ENCODE results near the gene SNX22. TPM values are rescaled to one million over a fixed set of nuclear protein-coding genes. Genes with fewer than 3 reads are reported as not detected.

SNX22 gene
- total and polyA plus RNA-seq, 9 of the 15 experiments (the other 6 are each of a cell fraction or from before 2014, with no cell fraction given): 0.91 to 3.0 (median 2.0) TPM

DNA sequence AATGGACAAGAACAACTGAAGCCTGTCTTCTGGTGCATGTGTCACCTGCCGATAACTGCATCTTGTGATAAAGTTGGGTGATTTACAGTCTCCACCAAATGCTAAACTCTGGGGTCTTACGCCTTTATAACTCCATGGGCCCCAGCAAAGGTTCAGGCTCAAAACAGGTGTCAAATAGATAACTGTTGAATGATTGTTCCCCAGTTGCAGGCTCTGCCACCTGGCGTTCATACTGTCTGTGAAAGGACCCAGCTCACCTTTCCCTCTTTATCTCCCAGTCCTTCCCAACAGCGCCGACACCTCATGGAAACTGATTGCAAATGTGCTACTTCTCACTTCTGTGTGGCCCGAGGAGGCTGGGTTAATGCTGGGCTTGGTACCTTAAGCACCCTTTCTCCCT, 8.3 kb upstream of the SNX22 start:
- ChIA-PET POLR2A (interaction anchor here (6.1 kb wide), 1 partner anchor 10 kb away, joined by 34 read pairs; no protein-coding TSS in a partner anchor), CTCF (ENCODE audit: low intra/inter-chr PET ratio) (no interaction called here)
- WGBS (ENCODE audit: insufficient coverage, low coverage, missing lambda C conversion rate): 15% methylated on average over 6 of the region's 6 CpGs
- ATAC-seq (peak; percentile 6; the same call in 2 of the 3 replicates), DNase-seq (ENCODE audit: extremely low read depth in 1 of 4, low spot score in 3 of 4) (peak in 1 of 4 experiments; percentile 63), FAIRE-seq (no peak)
- H4K20me1 ChIP-seq (replicated peaks; ENCODE audit: control insufficient read depth, insufficient read depth, low read length): peaks cover 18% of the 10 kb centered on the region; the same call in 1 of the 2 replicates
- peaks cover 36 to 59% of the 10 kb centered on the region in 2 experiments for H3K4me1 ChIP-seq (replicated peaks in 1 of 2; ENCODE audit: control insufficient read depth in 2 of 2, insufficient read depth in 2 of 2, low read length in 2 of 2)
- H3K4me3 ChIP-seq: no peak overlapping the region
- H3K79me2 ChIP-seq (ENCODE audit: control insufficient read depth, insufficient read depth, low read length): no peaks in the 10 kb centered on the region
- in situ Hi-C loops (cut with MboI): no loop called here
- no peak overlapping the region; the same call in 1 of the 2 replicates for H3K4me2 ChIP-seq (ENCODE audit: insufficient read depth, low read length)
- H3K9me3 ChIP-seq (replicated peaks; ENCODE audit: control insufficient read depth, insufficient read depth, low read depth, low read length): no peaks in the 10 kb centered on the region
- no peak overlapping the region; the same call in 2 of the 3 replicates for H3K27ac ChIP-seq (ENCODE audit: extremely low read depth, low read depth, low read length)
- intact Hi-C loops (cut with micrococcal nuclease): no loop called here
- H3K9me1 ChIP-seq (ENCODE audit: control insufficient read depth, insufficient read depth, low read length): no peaks in the 10 kb centered on the region
- H3K27me3 ChIP-seq (ENCODE audit: control insufficient read depth in 2 of 2, insufficient read depth in 2 of 2, low read length in 2 of 2): no peaks in the 10 kb centered on the region
- H3K9ac ChIP-seq (ENCODE audit: insufficient read depth in 1 of 2, low read depth in 2 of 2, low read length in 2 of 2): peak overlapping the region in 1 of 2 experiments; percentile 70; a peak in 1 of 4 replicates
- peaks cover 38% of the 10 kb centered on the region for H3K36me3 ChIP-seq (ENCODE audit: control insufficient read depth, insufficient read depth, low read length)
- H2AFZ ChIP-seq (ENCODE audit: low read depth, low read length): no peak overlapping the region
- BruUV-seq (replicated peaks): no TSS peak
- TF ChIP-seq NELFE (IDR thresholded peaks at IDR 0.05; ENCODE audit: insufficient read depth, insufficient read length): no peak
- TF ChIP-seq NRF1 (conservative IDR thresholded peaks at IDR 0.05 in 1 of 2, IDR thresholded peaks at IDR 0.05 in 1 of 2): no peak
- no peak for TF ChIP-seq TARDBP (IDR thresholded peaks at IDR 0.05)
- TF ChIP-seq ARID1B (IDR thresholded peaks at IDR 0.05): peak; percentile 53; the same call in 1 of the 2 replicates
- no peak for TF ChIP-seq KLF16 (IDR thresholded peaks at IDR 0.05)
- TF ChIP-seq TEAD4 (IDR thresholded peaks at IDR 0.05; ENCODE audit: low read length): peak; percentile 61
- TF ChIP-seq TEAD4 (CRISPR knock-in tag; IDR thresholded peaks at IDR 0.05; ENCODE audit: borderline replicate concordance): no peak
- peak; percentile 73 for TF ChIP-seq CBFA2T2 (conservative IDR thresholded peaks at IDR 0.05)
- no peak for TF ChIP-seq ZNF133 (CRISPR knock-in tag; IDR thresholded peaks at IDR 0.05)
- peak; percentile 68 for TF ChIP-seq MEIS2 (IDR thresholded peaks at IDR 0.05; ENCODE audit: partially characterized antibody)
- 0 out of 2 replicates have a peak, but pooled peaks have one; percentile 9 for TF ChIP-seq STAT5A (IDR thresholded peaks at IDR 0.05; ENCODE audit: borderline replicate concordance, low read length)
- TF ChIP-seq, protein P1, sequence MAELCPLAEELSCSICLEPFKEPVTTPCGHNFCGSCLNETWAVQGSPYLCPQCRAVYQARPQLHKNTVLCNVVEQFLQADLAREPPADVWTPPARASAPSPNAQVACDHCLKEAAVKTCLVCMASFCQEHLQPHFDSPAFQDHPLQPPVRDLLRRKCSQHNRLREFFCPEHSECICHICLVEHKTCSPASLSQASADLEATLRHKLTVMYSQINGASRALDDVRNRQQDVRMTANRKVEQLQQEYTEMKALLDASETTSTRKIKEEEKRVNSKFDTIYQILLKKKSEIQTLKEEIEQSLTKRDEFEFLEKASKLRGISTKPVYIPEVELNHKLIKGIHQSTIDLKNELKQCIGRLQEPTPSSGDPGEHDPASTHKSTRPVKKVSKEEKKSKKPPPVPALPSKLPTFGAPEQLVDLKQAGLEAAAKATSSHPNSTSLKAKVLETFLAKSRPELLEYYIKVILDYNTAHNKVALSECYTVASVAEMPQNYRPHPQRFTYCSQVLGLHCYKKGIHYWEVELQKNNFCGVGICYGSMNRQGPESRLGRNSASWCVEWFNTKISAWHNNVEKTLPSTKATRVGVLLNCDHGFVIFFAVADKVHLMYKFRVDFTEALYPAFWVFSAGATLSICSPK (IDR thresholded peaks at IDR 0.05; ENCODE audit: borderline replicate concordance): no peak
- 0 out of 2 replicates have a peak, but pooled peaks have one; percentile 5 for TF ChIP-seq POLR2AphosphoS5 (IDR thresholded peaks at IDR 0.05; ENCODE audit: control insufficient read depth, insufficient read depth, low read depth, low read length)
- TF ChIP-seq NFIC (IDR thresholded peaks at IDR 0.05): peak; percentile 13; the same call in 1 of the 2 replicates
- TF ChIP-seq TAL1 (IDR thresholded peaks at IDR 0.05): peak; percentile 42; the same call in 1 of the 2 replicates
- TF ChIP-seq DPF2 (IDR thresholded peaks at IDR 0.05): 0 out of 2 replicates have a peak, but pooled peaks have one; percentile 18
- TF ChIP-seq RAD21 (CRISPR knock-in tag; conservative IDR thresholded peaks at IDR 0.05 in 1 of 2, IDR thresholded peaks at IDR 0.05 in 1 of 2): 0 out of 4 replicates have a peak, but pooled peaks of 1 of the 2 experiments have one; percentile 14
- peak; percentile 31; the same call in 1 of the 2 replicates for TF ChIP-seq CXXC5 (CRISPR knock-in tag; IDR thresholded peaks at IDR 0.05)
- TF ChIP-seq, protein P2, sequence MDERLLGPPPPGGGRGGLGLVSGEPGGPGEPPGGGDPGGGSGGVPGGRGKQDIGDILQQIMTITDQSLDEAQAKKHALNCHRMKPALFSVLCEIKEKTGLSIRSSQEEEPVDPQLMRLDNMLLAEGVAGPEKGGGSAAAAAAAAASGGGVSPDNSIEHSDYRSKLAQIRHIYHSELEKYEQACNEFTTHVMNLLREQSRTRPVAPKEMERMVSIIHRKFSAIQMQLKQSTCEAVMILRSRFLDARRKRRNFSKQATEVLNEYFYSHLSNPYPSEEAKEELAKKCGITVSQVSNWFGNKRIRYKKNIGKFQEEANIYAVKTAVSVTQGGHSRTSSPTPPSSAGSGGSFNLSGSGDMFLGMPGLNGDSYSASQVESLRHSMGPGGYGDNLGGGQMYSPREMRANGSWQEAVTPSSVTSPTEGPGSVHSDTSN (CRISPR knock-in tag; IDR thresholded peaks at IDR 0.05; ENCODE audit: low read depth): no peak
- TF ChIP-seq, protein P2 (tag; conservative IDR thresholded peaks at IDR 0.05; ENCODE audit: low read depth): peak; percentile 44; the same call in 1 of the 2 replicates
- no peak for TF ChIP-seq CREB1 (IDR thresholded peaks at IDR 0.05)
- TF ChIP-seq CREB1 (CRISPR knock-in tag; IDR thresholded peaks at IDR 0.05): no peak

All from K562 (cell line).